OCI-LY1 (cell line): ENCODE data around the gene PARD3B.

Experiments used
- CTCF ChIP-seq: fragments of 200-600 bp; sonication (generic), shearing (Covaris generic); IDR thresholded peaks from 2 replicates; pipeline ENCODE4 v1.5.1; 2017; ENCODE audit warnings: mild to moderate bottlenecking, antibody characterized with exemption, low read length, moderate library complexity, mixed read lengths
- EZH2 ChIP-seq: fragments of 200-600 bp; sonication (generic), shearing (Covaris generic); IDR thresholded peaks from 2 replicates; pipeline ENCODE4 v1.8.0; 2017; ENCODE audit warnings: borderline replicate concordance, mixed run types, mild to moderate bottlenecking, antibody characterized with exemption, low read length, moderate library complexity, mixed read lengths

GRCh38 chr2:205456682-205457081 is 911.4 kb downstream of the PARD3B start:
- TF ChIP-seq CTCF (no peak), EZH2 (no peak)
